HCT116 (cell line): ENCODE data around the gene DVL1. TPM values are rescaled to one million over a fixed set of nuclear protein-coding genes. Genes with fewer than 3 reads are reported as not detected.
A peak's percentile ranks its signal among the peaks of the same experiment; 100 is the strongest.

Experiments
- ATAC-seq: fragments of 200-7000 bp; cut with Tn5 transposase; 2 replicates; pipeline ENCODE4 v1.9.1; 2020; ENCODE audit warnings: mild to moderate bottlenecking, moderate library complexity
- BruUV-seq: library from RNA; stranded (reverse); fragments of 400-500 nt; replicated peaks from 2 replicates; lab custom pipeline; 2021; lab: Mats Ljungman, UMichigan
- CTCF ChIA-PET: fragments of 300-600 bp; sonication (Branson Sonifier 250); formaldehyde crosslinking; loops from one replicate; lab custom pipeline; 2021; ENCODE audit warnings: antibody characterized with exemption; lab: Charles Lee
- POLR2A ChIA-PET: fragments of 300-600, 350-600 bp; sonication (Branson Sonifier 250); formaldehyde crosslinking; loops from one replicate; lab custom pipeline; 2021; ENCODE audit warnings: antibody characterized with exemption; lab: Charles Lee
- RAD21 ChIA-PET, 2 experiments: fragments of 300-600 bp; sonication (Branson Sonifier 250); formaldehyde crosslinking; loops; one replicate each; lab custom pipeline; 2023; ENCODE audit warnings: low total read pairs in 2 of 2; ENCODE audit not compliant: uncharacterized antibody in 2 of 2, unreplicated experiment in 2 of 2, low non-redundant PET in 1 of 2; lab: Charles Lee
- DNase-seq: peaks from one replicate; pipeline ENCODE4 v3.0.0-alpha.2; 2010; ENCODE audit warnings: low read depth, low spot score
- H2AFZ ChIP-seq: fragments of 200-600 bp; shearing (Covaris generic), sonication (generic); 2 replicates; pipeline ENCODE4 v1.6.1; 2017; ENCODE audit warnings: low read depth, mixed run types, mixed read lengths, antibody characterized with exemption, low read length; ENCODE audit not compliant: poor library complexity, severe bottlenecking
- H3K27ac ChIP-seq: 2 replicates; pipeline ENCODE4 v1.5.1; 2012; ENCODE audit warnings: low read depth, low read length
- H3K27me3 ChIP-seq: fragments of 200-600 bp; sonication (generic); 2 replicates; pipeline ENCODE4 v1.6.1; 2016; ENCODE audit warnings: mixed run types, low read length, mixed read lengths; ENCODE audit not compliant: insufficient read depth
- H3K36me3 ChIP-seq, 2 experiments: fragments of 200-500 bp in 1 of 2; fragments of 200-600 bp in 1 of 2; sonication (Bioruptor generic) in 1 of 2; sonication (generic) in 1 of 2; 2 replicates each; pipeline versions ENCODE4 v1.5.1 to v1.6.1; 2014 to 2016; ENCODE audit warnings: low read length in 2 of 2, inconsistent platforms in 1 of 2, mixed read lengths in 1 of 2, mixed run types in 1 of 2; ENCODE audit not compliant: insufficient read depth in 2 of 2, control insufficient read depth in 1 of 2
- H3K4me1 ChIP-seq, 2 experiments: fragments of 200-600 bp in 1 of 2; sonication (generic) in 1 of 2; 2 replicates each; pipeline versions ENCODE4 v1.5.1 to v1.6.1; 2012 to 2017; ENCODE audit warnings: low read length in 2 of 2, inconsistent platforms in 1 of 2, mild to moderate bottlenecking in 1 of 2, mixed read lengths in 1 of 2, mixed run types in 1 of 2, moderate library complexity in 1 of 2; ENCODE audit not compliant: insufficient read depth in 2 of 2, control insufficient read depth in 1 of 2
- H3K4me2 ChIP-seq: fragments of 200-600 bp; sonication (generic); 2 replicates; pipeline ENCODE4 v1.6.1; 2017; ENCODE audit warnings: mixed run types, low read length, mixed read lengths
- H3K4me3 ChIP-seq, 2 experiments: fragments of 200-600 bp in 1 of 2; sonication (generic) in 1 of 2; replicated peaks in 1 of 2; 2 replicates each; pipeline ENCODE4 v1.5.1; 2011 to 2016; ENCODE audit warnings: low read length in 2 of 2, control low read depth in 1 of 2, low read depth in 1 of 2, mild to moderate bottlenecking in 1 of 2, mixed read lengths in 1 of 2, mixed run types in 1 of 2
- H3K79me2 ChIP-seq: fragments of 200-600 bp; sonication (generic); 2 replicates; pipeline ENCODE4 v1.6.1; 2017; ENCODE audit warnings: mild to moderate bottlenecking, mixed run types, low read length, moderate library complexity, mixed read lengths; ENCODE audit not compliant: insufficient read depth
- H3K9ac ChIP-seq: fragments of 200-600 bp; sonication (generic); 2 replicates; pipeline ENCODE4 v1.6.1; 2016; ENCODE audit warnings: low read length, mixed read lengths
- H3K9me2 ChIP-seq: fragments of 200-600 bp; sonication (generic), shearing (Covaris generic); 2 replicates; pipeline ENCODE4 v1.6.1; 2017; ENCODE audit warnings: mixed run types, mild to moderate bottlenecking, moderate library complexity; ENCODE audit not compliant: insufficient read depth
- H3K9me3 ChIP-seq, 2 experiments: fragments of 200-500 bp in 1 of 2; fragments of 200-600 bp in 1 of 2; sonication (Bioruptor generic) in 1 of 2; sonication (generic) in 1 of 2; 2 replicates each; pipeline ENCODE4 v1.6.1; 2014 to 2017; ENCODE audit warnings: low read length in 2 of 2, mixed read lengths in 2 of 2, inconsistent platforms in 1 of 2, low read depth in 1 of 2, mild to moderate bottlenecking in 1 of 2, mixed run types in 1 of 2, moderate library complexity in 1 of 2; ENCODE audit not compliant: control insufficient read depth in 1 of 2, insufficient read depth in 1 of 2
- H4K20me1 ChIP-seq: fragments of 200-600 bp; sonication (generic), shearing (Covaris generic); 2 replicates; pipeline ENCODE4 v1.6.1; 2017; ENCODE audit warnings: mixed run types, mild to moderate bottlenecking, moderate library complexity; ENCODE audit not compliant: insufficient read depth
- EZH2 ChIP-seq: fragments of 200-600 bp; sonication (generic); IDR thresholded peaks from 2 replicates; pipeline ENCODE4 v1.6.1; 2017; ENCODE audit warnings: antibody characterized with exemption, mixed run types
- YY1 ChIP-seq: IDR thresholded peaks from 2 replicates; pipeline ENCODE4 v1.6.1; 2011; ENCODE audit warnings: low read length, low read depth, moderate library complexity, mild to moderate bottlenecking; ENCODE audit not compliant: insufficient replicate concordance; ENCODE audit errors: extremely low read depth
- ZFX ChIP-seq: fragments of 450-650 bp; IDR thresholded peaks from 2 replicates; pipeline ENCODE4 v1.6.1; 2017
- ZNF274 ChIP-seq: fragments of 200-500 bp; sonication (Bioruptor generic); IDR thresholded peaks from 2 replicates; pipeline ENCODE4 v1.6.1; 2014; ENCODE audit warnings: mild to moderate bottlenecking, low read depth, low read length, inconsistent platforms
- intact Hi-C: fragments of 100-400 bp; cut with micrococcal nuclease; formaldehyde crosslinking; loops from 2 replicates; pipeline ENCODE4 v1.10.0; 2022
- total RNA-seq: library from RNA; stranded (reverse); gene quantifications from one replicate; pipeline ENCODE4 v1.2.1, GENCODE V29; 2021; ENCODE audit not compliant: unreplicated experiment

The DVL1 gene
- total RNA-seq, 1 experiment from 2014 or later: 160 TPM

DNA sequence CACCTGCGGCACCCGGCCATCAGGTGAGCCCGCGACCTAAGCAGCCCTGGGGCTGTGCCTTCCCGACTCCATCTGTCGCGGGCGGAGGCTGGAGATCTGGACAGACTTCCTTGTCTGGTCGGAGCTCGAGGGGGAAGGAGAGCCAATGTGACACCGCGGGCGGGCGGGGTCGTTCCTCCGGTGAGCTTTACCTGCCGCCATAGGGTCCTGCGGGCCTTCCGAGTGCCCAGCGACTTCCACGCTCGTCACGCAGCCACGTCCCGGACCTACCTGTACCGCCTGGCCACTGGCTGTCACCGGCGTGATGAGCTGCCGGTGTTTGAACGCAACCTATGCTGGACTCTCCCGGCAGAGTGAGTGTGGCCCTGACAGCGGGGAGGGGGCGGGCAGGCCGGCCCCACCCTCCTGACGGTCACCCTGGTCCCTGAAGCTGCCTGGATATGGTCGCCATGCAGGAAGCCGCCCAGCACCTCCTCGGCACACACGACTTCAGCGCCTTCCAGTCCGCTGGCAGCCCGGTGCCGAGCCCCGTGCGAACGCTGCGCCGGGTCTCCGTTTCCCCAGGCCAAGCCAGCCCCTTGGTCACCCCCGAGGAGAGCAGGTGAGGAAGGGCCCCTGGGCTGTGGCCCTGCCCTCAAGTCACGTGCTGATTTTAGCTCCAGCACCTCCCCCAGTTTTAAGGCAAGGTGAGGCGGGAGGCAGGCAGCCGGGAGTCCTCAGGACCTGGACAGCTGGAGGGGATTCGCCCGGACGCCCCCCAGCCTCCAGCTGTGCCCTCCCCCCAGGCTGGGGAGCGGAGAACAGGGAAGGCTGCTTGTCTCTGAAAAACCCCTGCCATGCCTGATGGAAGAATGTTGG lies 39.7 kb downstream of the DVL1 start:
- no peaks in the 10 kb centered on the region for H3K9me3 ChIP-seq
- ChIA-PET RAD21 (no interaction called here), CTCF (interaction anchor here (1.1 kb wide), 1 partner anchor 9 kb away, joined by 3 read pairs; no protein-coding TSS in a partner anchor), POLR2A (interaction anchor here (1.3 kb wide), 1 partner anchor 9 kb away, joined by 4 read pairs; no protein-coding TSS in a partner anchor)
- ATAC-seq: 0 out of 2 replicates have a peak, but pooled peaks have one; percentile 5
- H3K79me2 ChIP-seq: peaks cover 64% of the 10 kb centered on the region
- no peak for DNase-seq
- peak; percentile 38; the same call in 1 of the 2 replicates for TF ChIP-seq ZFX
- TF ChIP-seq YY1: no peak
- H3K9ac ChIP-seq: peak overlapping the region; percentile 94
- no peaks in the 10 kb centered on the region for H3K27me3 ChIP-seq
- peak overlapping the region; percentile 98 for H3K4me2 ChIP-seq
- peak overlapping the region; percentile 99 for H3K27ac ChIP-seq
- BruUV-seq: TSS peak; percentile 44
- H3K36me3 ChIP-seq: peaks cover 13 to 30% of the 10 kb centered on the region in 2 experiments
- intact Hi-C loops: loop anchor here (5.0 kb wide), 1 partner anchor 38 kb away; the partner anchor contains the start of gene DVL1
- H3K9me2 ChIP-seq: no peaks in the 10 kb centered on the region
- peak overlapping the region; percentile 60 to 86 for H3K4me3 ChIP-seq
- peaks cover 3% of the 10 kb centered on the region; the same call in 1 of the 2 replicates for H4K20me1 ChIP-seq
- H2AFZ ChIP-seq: no peak overlapping the region
- peaks cover 30 to 42% of the 10 kb centered on the region in 2 experiments for H3K4me1 ChIP-seq

GRCh38 chr1:1308756-1309250 lies 40.4 kb downstream of the DVL1 start:
- TF ChIP-seq ZFX: peak; percentile 62; the same call in 1 of the 2 replicates
- no peak for TF ChIP-seq ZNF274
- TF ChIP-seq EZH2: no peak
- ChIA-PET CTCF (interaction anchor here (1.1 kb wide), 1 partner anchor 9 kb away, joined by 3 read pairs; no protein-coding TSS in a partner anchor), POLR2A (no interaction called here), RAD21 (no interaction called here)
- Histone ChIP-seq H3K27ac (peak overlapping the region; percentile 99), H3K9me2 (no peaks in the 10 kb centered on the region), H3K9ac (peak overlapping the region; percentile 94), H2AFZ (no peak overlapping the region), H3K36me3 (peaks cover 11 to 27% of the 10 kb centered on the region in 2 experiments), H3K27me3 (no peaks in the 10 kb centered on the region), H3K9me3 (no peaks in the 10 kb centered on the region), H3K4me3 (peak overlapping the region; percentile 60 to 86), H3K4me1 (peaks cover 36 to 49% of the 10 kb centered on the region in 2 experiments), H3K4me2 (peak overlapping the region; percentile 98), H4K20me1 (peaks cover 3% of the 10 kb centered on the region; the same call in 1 of the 2 replicates), H3K79me2 (peaks cover 57% of the 10 kb centered on the region)
- no peak for ATAC-seq
- intact Hi-C loops: loop anchor here (5.0 kb wide), 1 partner anchor 38 kb away; the partner anchor contains the start of gene DVL1
- BruUV-seq: no TSS peak
- DNase-seq: no peak
